ENCODE results near the gene TLE2.

TLE2 gene

DNA sequence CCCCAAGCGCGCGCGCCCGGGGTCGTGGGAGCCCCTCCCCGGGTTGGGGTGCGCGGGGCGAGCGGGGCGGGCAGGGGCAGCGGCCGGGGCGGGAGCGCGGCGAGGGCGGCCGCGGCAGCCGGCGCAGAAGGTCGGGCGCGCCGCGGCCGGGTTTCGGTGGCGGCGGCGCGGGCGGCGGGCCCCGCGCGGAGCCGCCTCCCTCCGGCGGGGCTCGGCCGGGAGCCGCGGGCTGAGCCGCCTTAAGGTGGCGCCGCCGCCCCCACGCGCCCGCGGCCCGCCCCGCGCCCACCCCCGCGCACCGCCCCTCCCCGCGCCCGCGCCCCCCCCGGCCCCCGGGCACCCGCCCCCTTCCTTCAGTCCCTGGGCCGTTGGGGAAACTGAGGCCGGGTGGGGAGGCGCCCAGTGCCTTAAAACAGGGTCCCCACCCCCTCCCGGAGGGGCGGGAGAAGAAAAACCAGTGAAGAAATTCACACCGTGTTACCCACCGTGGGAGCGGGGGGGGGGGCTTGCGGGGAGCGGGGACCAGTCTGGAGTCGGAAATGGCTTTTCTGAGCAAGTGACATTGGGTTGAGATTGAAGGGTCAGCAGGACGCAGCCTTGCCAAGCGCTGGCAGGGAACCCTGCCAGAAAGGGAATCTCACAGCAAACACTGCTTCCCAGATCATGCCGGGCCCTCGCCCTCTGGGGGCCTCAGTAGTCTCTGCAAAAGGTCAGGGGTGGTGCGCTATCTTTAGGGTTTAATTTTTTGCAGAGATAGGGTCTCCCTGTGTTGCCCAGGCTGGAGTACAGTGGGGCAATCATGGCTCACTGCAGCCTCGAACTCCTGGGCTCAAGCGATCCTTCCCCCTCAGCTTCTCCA is at the start of gene TLE2:
Gene TLE2 (minus strand): TSS at position 216 of the 859 bp plus-strand sequence. CDS start 376 bp downstream, outside the sequence.
- CTCF ChIA-PET, result no interaction called here
- peak within 1 kb of the TSS; percentile 37; the same call in 1 of the 2 replicates for H3K27ac ChIP-seq
- no peak for DNase-seq (ENCODE audit: low spot score)
- TF ChIP-seq, protein P1, sequence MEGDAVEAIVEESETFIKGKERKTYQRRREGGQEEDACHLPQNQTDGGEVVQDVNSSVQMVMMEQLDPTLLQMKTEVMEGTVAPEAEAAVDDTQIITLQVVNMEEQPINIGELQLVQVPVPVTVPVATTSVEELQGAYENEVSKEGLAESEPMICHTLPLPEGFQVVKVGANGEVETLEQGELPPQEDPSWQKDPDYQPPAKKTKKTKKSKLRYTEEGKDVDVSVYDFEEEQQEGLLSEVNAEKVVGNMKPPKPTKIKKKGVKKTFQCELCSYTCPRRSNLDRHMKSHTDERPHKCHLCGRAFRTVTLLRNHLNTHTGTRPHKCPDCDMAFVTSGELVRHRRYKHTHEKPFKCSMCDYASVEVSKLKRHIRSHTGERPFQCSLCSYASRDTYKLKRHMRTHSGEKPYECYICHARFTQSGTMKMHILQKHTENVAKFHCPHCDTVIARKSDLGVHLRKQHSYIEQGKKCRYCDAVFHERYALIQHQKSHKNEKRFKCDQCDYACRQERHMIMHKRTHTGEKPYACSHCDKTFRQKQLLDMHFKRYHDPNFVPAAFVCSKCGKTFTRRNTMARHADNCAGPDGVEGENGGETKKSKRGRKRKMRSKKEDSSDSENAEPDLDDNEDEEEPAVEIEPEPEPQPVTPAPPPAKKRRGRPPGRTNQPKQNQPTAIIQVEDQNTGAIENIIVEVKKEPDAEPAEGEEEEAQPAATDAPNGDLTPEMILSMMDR (conservative IDR thresholded peaks at IDR 0.05; ENCODE audit: low read depth), result no peak
- POLR2A ChIA-PET (ENCODE audit: low non-redundant PET), result no interaction called here

DNA sequence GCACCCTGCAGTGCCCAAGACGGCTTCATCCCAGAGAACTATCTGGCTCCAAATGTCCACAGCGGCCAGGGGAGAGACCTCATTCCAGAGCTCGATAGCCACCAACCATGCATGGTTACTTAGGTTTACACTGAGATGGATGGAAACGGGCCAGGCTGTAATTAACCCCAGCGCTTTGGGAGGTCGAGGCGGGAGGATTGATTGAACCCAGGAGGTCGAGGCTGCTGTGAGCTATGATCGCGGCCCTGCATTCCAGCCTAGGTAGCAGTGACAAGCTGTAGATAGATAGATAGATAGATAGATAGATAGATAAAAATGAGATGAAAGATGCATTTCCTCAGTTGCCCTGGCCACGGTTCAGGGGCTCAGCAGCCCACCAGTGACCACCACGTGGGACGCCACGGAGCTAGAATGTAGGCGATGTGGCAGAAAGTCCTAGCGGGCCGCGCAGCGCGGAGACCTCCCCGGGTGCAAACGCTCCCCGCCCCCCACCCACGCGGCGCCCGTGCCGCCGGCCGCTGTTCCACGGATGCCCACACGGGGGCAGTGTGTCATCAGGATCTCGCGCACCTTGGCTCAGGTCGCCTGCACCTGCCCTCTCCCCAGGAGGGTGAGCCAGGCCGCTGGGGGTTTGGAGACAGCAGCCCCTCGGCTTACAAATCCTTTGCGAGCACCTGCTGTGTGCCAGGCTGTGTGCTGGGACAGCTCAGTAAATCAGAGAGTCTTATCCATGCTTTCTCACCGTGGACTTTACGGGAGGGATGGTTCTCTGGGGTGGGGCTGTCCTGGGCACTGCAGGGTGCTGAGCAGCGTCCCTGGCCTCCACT is 46.7 kb upstream of the TLE2 start:
- peak; percentile 60 for DNase-seq (ENCODE audit: low spot score)
- no peak overlapping the region for H3K27ac ChIP-seq
- CTCF ChIA-PET, result interaction anchor here (0.6 to 1.0 kb wide), 4 partner anchors 23 to 93 kb away, joined by 3 to 4 read pairs (median 4); no protein-coding TSS in a partner anchor
- POLR2A ChIA-PET (ENCODE audit: low non-redundant PET), result no interaction called here
- TF ChIP-seq, protein P1 (conservative IDR thresholded peaks at IDR 0.05; ENCODE audit: low read depth), result peak; percentile 94

DNA sequence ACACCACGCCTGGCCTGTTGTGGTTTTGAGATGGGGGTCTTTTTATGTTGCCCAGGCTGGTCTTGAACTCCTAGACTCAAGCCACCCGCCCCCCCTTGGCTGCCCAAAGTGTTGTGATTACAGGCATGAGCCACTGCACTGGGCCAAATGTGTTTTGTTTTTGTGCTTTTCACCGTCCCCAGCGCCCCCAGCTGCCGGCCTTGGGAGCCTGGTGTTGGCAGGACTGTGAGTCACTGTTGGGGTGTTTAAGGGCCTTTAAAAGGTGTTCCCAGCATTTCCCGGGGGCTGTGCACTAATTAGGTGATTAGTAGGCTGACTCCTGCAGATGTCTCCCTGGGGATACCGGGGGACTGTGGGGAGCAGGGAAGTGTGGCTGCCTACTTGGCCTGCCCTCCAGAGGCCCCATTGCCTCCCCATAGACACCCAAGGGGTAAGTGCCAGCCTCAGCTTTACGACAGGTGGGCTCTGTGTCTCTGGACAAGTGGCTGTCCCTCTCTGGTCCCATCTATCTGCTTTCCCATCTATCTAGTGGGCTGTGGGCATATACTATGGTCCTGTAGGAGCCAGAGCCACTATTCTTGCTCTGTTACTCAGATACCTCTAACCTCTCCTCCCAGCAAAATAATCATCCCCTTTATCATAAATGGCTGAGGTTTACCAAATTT is 45.0 kb upstream of the TLE2 start:
- TF ChIP-seq, protein P1 (conservative IDR thresholded peaks at IDR 0.05; ENCODE audit: low read depth), result no peak
- ChIA-PET POLR2A (ENCODE audit: low non-redundant PET) (no interaction called here), CTCF (interaction anchor here (0.7 kb wide), 1 partner anchor 434 kb away, joined by 4 read pairs; no protein-coding TSS in a partner anchor)
- H3K27ac ChIP-seq, result peak overlapping the region; percentile 18
- no peak for DNase-seq (ENCODE audit: low spot score)

- DNase-seq (ENCODE audit: low spot score), result peak; percentile 70
- H3K27ac ChIP-seq, result no peak overlapping the region
These were observed 44.1 kb upstream of the TLE2 start for GRCh38 chr19:3073159-3073563.

DNA sequence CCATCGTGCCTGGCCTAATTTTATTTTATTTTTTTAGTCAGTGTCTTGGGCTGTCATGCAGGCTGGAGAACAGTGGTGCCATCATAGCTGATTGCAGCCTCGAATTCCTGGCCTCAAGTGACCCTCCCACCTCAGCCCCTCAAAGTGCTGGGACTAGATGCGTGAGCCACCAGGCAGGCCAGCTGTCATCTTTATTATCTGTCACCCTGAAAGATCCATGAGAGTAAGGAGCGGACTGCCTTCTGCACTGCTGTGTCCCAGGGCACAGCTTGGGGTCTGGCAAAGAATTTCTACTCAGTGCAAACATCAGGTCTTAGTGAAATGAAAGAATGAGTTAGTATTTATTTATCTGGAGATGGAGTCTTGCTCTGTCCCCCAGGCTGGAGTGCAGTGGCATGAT is 42.7 kb upstream of the TLE2 start:
- H3K27ac ChIP-seq, result peak overlapping the region; percentile 28
- POLR2A ChIA-PET (ENCODE audit: low non-redundant PET), result no interaction called here
- no peak for DNase-seq (ENCODE audit: low spot score)
- CTCF ChIA-PET, result interaction anchor here (0.5 kb wide), 1 partner anchor 103 kb away, joined by 3 read pairs; no protein-coding TSS in a partner anchor
- TF ChIP-seq, protein P1 (conservative IDR thresholded peaks at IDR 0.05; ENCODE audit: low read depth), result no peak

More at GRCh38 chr19:3073159-3073563, 44.1 kb upstream of the TLE2 start:
- CTCF ChIA-PET, result interaction anchor here (0.7 kb wide), 1 partner anchor 435 kb away, joined by 4 read pairs; no protein-coding TSS in a partner anchor
- POLR2A ChIA-PET (ENCODE audit: low non-redundant PET), result interaction anchor here (0.5 kb wide), 1 partner anchor 11 kb away, joined by 3 read pairs; no protein-coding TSS in a partner anchor
- TF ChIP-seq, protein P1 (conservative IDR thresholded peaks at IDR 0.05; ENCODE audit: low read depth), result no peak
